ENCODE measurements around the gene FREM2. TPM values are rescaled to one million over a fixed set of nuclear protein-coding genes. Genes with fewer than 3 reads are reported as not detected.

Gene FREM2
- total and polyA plus RNA-seq, 2 of the 13 experiments (the other 11 are each of a cell fraction or from before 2014, with no cell fraction given), result not detected

DNA sequence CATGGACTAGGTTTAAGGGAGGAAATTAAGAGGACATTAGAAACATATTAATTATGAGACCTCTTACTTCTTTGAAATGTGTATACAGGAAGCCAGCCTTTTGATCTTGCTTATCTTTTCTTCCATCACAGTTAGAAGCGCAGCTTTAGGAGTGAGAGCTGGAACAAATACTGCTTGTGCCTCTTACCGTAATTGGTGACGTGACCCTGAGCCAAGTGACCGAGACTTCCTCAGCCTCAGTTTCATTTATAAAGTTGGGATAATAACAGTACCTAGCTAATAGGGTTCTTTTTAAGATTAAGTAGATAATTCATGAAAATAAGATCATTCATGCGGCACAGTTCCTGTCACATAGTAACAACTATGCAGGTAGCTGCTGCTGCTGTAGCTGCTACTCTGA is 18.5 kb downstream of the FREM2 start (continued):
- TF ChIP-seq, protein P1, sequence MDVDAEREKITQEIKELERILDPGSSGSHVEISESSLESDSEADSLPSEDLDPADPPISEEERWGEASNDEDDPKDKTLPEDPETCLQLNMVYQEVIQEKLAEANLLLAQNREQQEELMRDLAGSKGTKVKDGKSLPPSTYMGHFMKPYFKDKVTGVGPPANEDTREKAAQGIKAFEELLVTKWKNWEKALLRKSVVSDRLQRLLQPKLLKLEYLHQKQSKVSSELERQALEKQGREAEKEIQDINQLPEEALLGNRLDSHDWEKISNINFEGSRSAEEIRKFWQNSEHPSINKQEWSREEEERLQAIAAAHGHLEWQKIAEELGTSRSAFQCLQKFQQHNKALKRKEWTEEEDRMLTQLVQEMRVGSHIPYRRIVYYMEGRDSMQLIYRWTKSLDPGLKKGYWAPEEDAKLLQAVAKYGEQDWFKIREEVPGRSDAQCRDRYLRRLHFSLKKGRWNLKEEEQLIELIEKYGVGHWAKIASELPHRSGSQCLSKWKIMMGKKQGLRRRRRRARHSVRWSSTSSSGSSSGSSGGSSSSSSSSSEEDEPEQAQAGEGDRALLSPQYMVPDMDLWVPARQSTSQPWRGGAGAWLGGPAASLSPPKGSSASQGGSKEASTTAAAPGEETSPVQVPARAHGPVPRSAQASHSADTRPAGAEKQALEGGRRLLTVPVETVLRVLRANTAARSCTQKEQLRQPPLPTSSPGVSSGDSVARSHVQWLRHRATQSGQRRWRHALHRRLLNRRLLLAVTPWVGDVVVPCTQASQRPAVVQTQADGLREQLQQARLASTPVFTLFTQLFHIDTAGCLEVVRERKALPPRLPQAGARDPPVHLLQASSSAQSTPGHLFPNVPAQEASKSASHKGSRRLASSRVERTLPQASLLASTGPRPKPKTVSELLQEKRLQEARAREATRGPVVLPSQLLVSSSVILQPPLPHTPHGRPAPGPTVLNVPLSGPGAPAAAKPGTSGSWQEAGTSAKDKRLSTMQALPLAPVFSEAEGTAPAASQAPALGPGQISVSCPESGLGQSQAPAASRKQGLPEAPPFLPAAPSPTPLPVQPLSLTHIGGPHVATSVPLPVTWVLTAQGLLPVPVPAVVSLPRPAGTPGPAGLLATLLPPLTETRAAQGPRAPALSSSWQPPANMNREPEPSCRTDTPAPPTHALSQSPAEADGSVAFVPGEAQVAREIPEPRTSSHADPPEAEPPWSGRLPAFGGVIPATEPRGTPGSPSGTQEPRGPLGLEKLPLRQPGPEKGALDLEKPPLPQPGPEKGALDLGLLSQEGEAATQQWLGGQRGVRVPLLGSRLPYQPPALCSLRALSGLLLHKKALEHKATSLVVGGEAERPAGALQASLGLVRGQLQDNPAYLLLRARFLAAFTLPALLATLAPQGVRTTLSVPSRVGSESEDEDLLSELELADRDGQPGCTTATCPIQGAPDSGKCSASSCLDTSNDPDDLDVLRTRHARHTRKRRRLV (CRISPR knock-in tag; IDR thresholded peaks at IDR 0.05), result no peak
- TF ChIP-seq SAP130 (CRISPR knock-in tag; IDR thresholded peaks at IDR 0.05; ENCODE audit: low read depth) (no peak), SMAD9 (CRISPR knock-in tag; IDR thresholded peaks at IDR 0.05) (no peak), IRX3 (CRISPR knock-in tag; IDR thresholded peaks at IDR 0.05; ENCODE audit: borderline replicate concordance, low read depth) (no peak), MTF2 (CRISPR knock-in tag; IDR thresholded peaks at IDR 0.05; ENCODE audit: borderline replicate concordance) (no peak), NR3C1 (CRISPR knock-in tag; IDR thresholded peaks at IDR 0.05) (no peak), RFXANK (CRISPR knock-in tag; IDR thresholded peaks at IDR 0.05) (no peak)
- TF ChIP-seq, protein P2, sequence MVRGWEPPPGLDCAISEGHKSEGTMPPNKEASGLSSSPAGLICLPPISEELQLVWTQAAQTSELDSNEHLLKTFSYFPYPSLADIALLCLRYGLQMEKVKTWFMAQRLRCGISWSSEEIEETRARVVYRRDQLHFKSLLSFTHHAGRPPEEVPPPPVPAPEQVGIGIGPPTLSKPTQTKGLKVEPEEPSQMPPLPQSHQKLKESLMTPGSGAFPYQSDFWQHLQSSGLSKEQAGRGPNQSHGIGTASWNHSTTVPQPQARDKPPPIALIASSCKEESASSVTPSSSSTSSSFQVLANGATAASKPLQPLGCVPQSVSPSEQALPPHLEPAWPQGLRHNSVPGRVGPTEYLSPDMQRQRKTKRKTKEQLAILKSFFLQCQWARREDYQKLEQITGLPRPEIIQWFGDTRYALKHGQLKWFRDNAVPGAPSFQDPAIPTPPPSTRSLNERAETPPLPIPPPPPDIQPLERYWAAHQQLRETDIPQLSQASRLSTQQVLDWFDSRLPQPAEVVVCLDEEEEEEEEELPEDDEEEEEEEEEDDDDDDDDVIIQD (CRISPR knock-in tag; IDR thresholded peaks at IDR 0.05; ENCODE audit: low read depth), result no peak

DNA sequence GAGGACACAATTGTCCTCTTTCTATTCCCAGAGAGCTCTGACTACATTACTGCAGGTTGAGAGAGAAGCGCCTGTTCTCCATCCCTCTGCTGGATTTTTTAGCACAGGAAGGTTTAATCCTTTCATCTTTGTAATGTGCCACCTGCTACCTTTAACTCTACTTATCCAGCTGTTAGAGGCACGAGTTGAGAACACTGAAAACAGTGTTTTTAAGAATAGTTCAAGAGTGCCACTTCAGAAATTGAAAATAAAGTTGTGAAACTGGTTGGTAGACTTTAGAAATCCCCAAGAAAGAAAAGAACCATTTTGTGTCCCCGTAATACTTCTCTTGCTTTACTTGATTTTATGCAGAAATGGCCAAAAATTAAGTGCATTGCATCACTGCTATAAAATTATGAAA is 20.6 kb downstream of the FREM2 start:
- ATAC-seq, result no peak
- no peaks in the 10 kb centered on the region for H3K4me1 ChIP-seq (ENCODE audit: insufficient read depth, low read length)
- in situ Hi-C loops (cut with HindIII; ENCODE audit: extremely low pct_ligation_motif_present, low pct_unique_long_range_greater_than_20kb), result no loop called here
- H3K27ac ChIP-seq (ENCODE audit: extremely low read length, insufficient read depth, low read length), result no peak overlapping the region
- no TSS peak for BruUV-seq (replicated peaks)
- intact Hi-C loops (cut with micrococcal nuclease; ENCODE audit: unreplicated experiment), result no loop called here
- H3K4me3 ChIP-seq (replicated peaks in 1 of 3; ENCODE audit: insufficient read depth in 1 of 3, low read depth in 2 of 3, low read length in 3 of 3), result no peak overlapping the region
- TF ChIP-seq ZNF274 (CRISPR knock-in tag; IDR thresholded peaks at IDR 0.05) (no peak), FOXA1 (IDR thresholded peaks at IDR 0.05) (no peak), FOXA1 (CRISPR knock-in tag; IDR thresholded peaks at IDR 0.05) (no peak), KLF11 (CRISPR knock-in tag; IDR thresholded peaks at IDR 0.05) (no peak), JDP2 (CRISPR knock-in tag; IDR thresholded peaks at IDR 0.05; ENCODE audit: borderline replicate concordance) (no peak), PLRG1 (conservative IDR thresholded peaks at IDR 0.05) (no peak)
- TF ChIP-seq, protein P3, sequence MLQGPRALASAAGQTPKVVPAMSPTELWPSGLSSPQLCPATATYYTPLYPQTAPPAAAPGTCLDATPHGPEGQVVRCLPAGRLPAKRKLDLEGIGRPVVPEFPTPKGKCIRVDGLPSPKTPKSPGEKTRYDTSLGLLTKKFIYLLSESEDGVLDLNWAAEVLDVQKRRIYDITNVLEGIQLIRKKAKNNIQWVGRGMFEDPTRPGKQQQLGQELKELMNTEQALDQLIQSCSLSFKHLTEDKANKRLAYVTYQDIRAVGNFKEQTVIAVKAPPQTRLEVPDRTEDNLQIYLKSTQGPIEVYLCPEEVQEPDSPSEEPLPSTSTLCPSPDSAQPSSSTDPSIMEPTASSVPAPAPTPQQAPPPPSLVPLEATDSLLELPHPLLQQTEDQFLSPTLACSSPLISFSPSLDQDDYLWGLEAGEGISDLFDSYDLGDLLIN (CRISPR knock-in tag; IDR thresholded peaks at IDR 0.05; ENCODE audit: borderline replicate concordance), result no peak
- no peak overlapping the region for H3K4me2 ChIP-seq (ENCODE audit: low read depth, low read length)
- no peak overlapping the region for H2AFZ ChIP-seq (ENCODE audit: low read length)
- POLR2A ChIA-PET, result no interaction called here
- H3K9me3 ChIP-seq (ENCODE audit: low read length), result no peaks in the 10 kb centered on the region
- no peaks in the 10 kb centered on the region for H3K79me2 ChIP-seq (ENCODE audit: insufficient read depth, low read length)
- WGBS (ENCODE audit: low lambda C conversion rate), result 1% methylated on average over 3 of the region's 3 CpGs
- no peaks in the 10 kb centered on the region; a peak in 1 of 5 replicates for H3K27me3 ChIP-seq (ENCODE audit: control insufficient read depth in 1 of 2, insufficient read depth in 2 of 2, low read length in 2 of 2)
- no peaks in the 10 kb centered on the region for H4K20me1 ChIP-seq (ENCODE audit: insufficient read depth, low read length)
- no peaks in the 10 kb centered on the region for H3K36me3 ChIP-seq (replicated peaks in 1 of 2; ENCODE audit: control insufficient read depth in 1 of 2, insufficient read depth in 2 of 2, low read length in 2 of 2)
- FAIRE-seq, result no peak
- no peak overlapping the region for H3K9ac ChIP-seq (ENCODE audit: insufficient read depth, low read depth, low read length)
- DNase-seq (ENCODE audit: low spot score), result no peak
- CTCF ChIA-PET (ENCODE audit: low intra/inter-chr PET ratio, low total read pairs), result no interaction called here
